GM23248 (cell line): ENCODE data around the gene GRIA4. TPM values are rescaled to one million over a fixed set of nuclear protein-coding genes. Genes with fewer than 3 reads are reported as not detected.

Source experiments
- DNase-seq: peaks from one replicate; pipeline ENCODE4 v3.0.0-alpha.2; 2015
- H2AFZ ChIP-seq: fragments of 200-600 bp; sonication (generic); 2 replicates; pipeline ENCODE4 v1.6.1; 2016; ENCODE audit warnings: antibody characterized with exemption
- H3F3A ChIP-seq: fragments of 200-600 bp; sonication (generic); 2 replicates; pipeline ENCODE4 v1.6.1; 2016; ENCODE audit warnings: mild to moderate bottlenecking, antibody characterized with exemption, mixed run types; ENCODE audit not compliant: insufficient read depth
- H3K27ac ChIP-seq: fragments of 200-600 bp; sonication (generic); 2 replicates; pipeline ENCODE4 v1.5.1; 2016; ENCODE audit warnings: mild to moderate bottlenecking
- H3K27me3 ChIP-seq: fragments of 200-600 bp; sonication (generic); replicated peaks from 2 replicates; pipeline ENCODE4 v1.6.1; 2016; ENCODE audit warnings: mild to moderate bottlenecking; ENCODE audit not compliant: insufficient read depth
- H3K36me3 ChIP-seq: fragments of 200-600 bp; sonication (generic); 2 replicates; pipeline ENCODE4 v1.6.1; 2016; ENCODE audit warnings: low read depth, mild to moderate bottlenecking
- H3K4me1 ChIP-seq: fragments of 200-600 bp; sonication (generic); 2 replicates; pipeline ENCODE4 v1.6.1; 2016; ENCODE audit warnings: mild to moderate bottlenecking; ENCODE audit not compliant: insufficient read depth
- H3K4me2 ChIP-seq: fragments of 200-600 bp; sonication (generic); one replicate; pipeline ENCODE4 v1.6.1; 2016; ENCODE audit warnings: mild to moderate bottlenecking; ENCODE audit not compliant: unreplicated experiment
- H3K4me3 ChIP-seq: fragments of 200-600 bp; sonication (generic); 2 replicates; pipeline ENCODE4 v1.5.1; 2016; ENCODE audit warnings: mild to moderate bottlenecking
- H3K79me2 ChIP-seq: fragments of 200-600 bp; sonication (generic); 2 replicates; pipeline ENCODE4 v1.6.1; 2016; ENCODE audit warnings: mild to moderate bottlenecking; ENCODE audit not compliant: insufficient read depth
- H3K9ac ChIP-seq: fragments of 200-600 bp; sonication (generic); 2 replicates; pipeline ENCODE4 v1.6.1; 2016; ENCODE audit warnings: mild to moderate bottlenecking
- H3K9me2 ChIP-seq: fragments of 200-600 bp; sonication (generic); 2 replicates; pipeline ENCODE4 v1.6.1; 2016; ENCODE audit warnings: mixed run types, mild to moderate bottlenecking, moderate library complexity; ENCODE audit not compliant: insufficient read depth
- H3K9me3 ChIP-seq: fragments of 200-600 bp; sonication (generic); one replicate; pipeline ENCODE4 v1.6.1; 2017; ENCODE audit warnings: low read depth
- H4K20me1 ChIP-seq: fragments of 200-600 bp; sonication (generic); 2 replicates; pipeline ENCODE4 v1.6.0; 2016; ENCODE audit not compliant: insufficient read depth
- EZH2 ChIP-seq: fragments of 200-600 bp; sonication (generic); IDR thresholded peaks from 2 replicates; pipeline ENCODE4 v1.6.1; 2018; ENCODE audit warnings: antibody characterized with exemption, mild to moderate bottlenecking; ENCODE audit not compliant: insufficient read depth, poor library complexity, severe bottlenecking
- EZH2phosphoT487 ChIP-seq: fragments of 200-600 bp; sonication (generic); IDR thresholded peaks from 2 replicates; pipeline ENCODE4 v1.6.1; 2018; ENCODE audit warnings: antibody characterized with exemption, moderate library complexity, mild to moderate bottlenecking, low read depth; ENCODE audit not compliant: insufficient read depth
- WGBS, 2 experiments: methylation state at CpG; one replicate each; pipeline ENCODE4 v1.1.6; 2015 to 2017; ENCODE audit warnings: low lambda C conversion rate in 2 of 2, low coverage in 1 of 2; ENCODE audit errors: missing lambda C conversion rate in 2 of 2; 5-methylcytosine and 5-hydroxymethylcytosine counted together
- in situ Hi-C: fragments of 300-500 bp; cut with MboI; formaldehyde crosslinking; loops from 2 replicates; pipeline ENCODE4 v1.15.0; 2020
- polyA plus RNA-seq: library from polyadenylated mRNA; unstranded; fragments of >200 nt; fragmentation: Nextera tagmentation; extraction: Ambion mirVana; gene quantifications from 2 replicates; pipeline ENCODE4 v1.2.1, GENCODE V29; 2016
- total RNA-seq: library from RNA; depleted of rRNA; stranded (reverse); fragments of >200 nt; shearing (Covaris generic); gene quantifications from 2 replicates; pipeline ENCODE4 v1.2.3, GENCODE V29; 2014

GRIA4 gene
- total and polyA plus RNA-seq, 2 experiments from 2014 or later: not detected

- in situ Hi-C loops: no loop called here
These were observed 122.7 kb downstream of the GRIA4 start for GRCh38 chr11:105732611-105733010.

GRCh38 chr11:105734426-105734825 lies 124.6 kb downstream of the GRIA4 start:
- Histone ChIP-seq H3K4me3 (no peak overlapping the region), H3K79me2 (no peaks in the 10 kb centered on the region), H3F3A (no peaks in the 10 kb centered on the region), H4K20me1 (no peaks in the 10 kb centered on the region), H3K4me2 (no peak overlapping the region), H3K27me3 (no peaks in the 10 kb centered on the region), H3K4me1 (no peaks in the 10 kb centered on the region), H3K9ac (no peak overlapping the region), H3K9me3 (no peaks in the 10 kb centered on the region), H3K36me3 (no peaks in the 10 kb centered on the region), H3K27ac (no peak overlapping the region), H2AFZ (no peak overlapping the region), H3K9me2 (no peaks in the 10 kb centered on the region)
- DNase-seq: no peak
- WGBS, 2 experiments: 39 to 50% methylated on average over 1 of the region's 1 CpG
- in situ Hi-C loops: no loop called here
- TF ChIP-seq EZH2phosphoT487 (no peak), EZH2 (no peak)

More at GRCh38 chr11:105732611-105733010, 122.7 kb downstream of the GRIA4 start:
- Histone ChIP-seq H3K27ac (no peak overlapping the region), H3F3A (no peaks in the 10 kb centered on the region), H2AFZ (no peak overlapping the region), H3K9ac (no peak overlapping the region), H3K79me2 (no peaks in the 10 kb centered on the region), H3K9me2 (no peaks in the 10 kb centered on the region), H3K4me1 (no peaks in the 10 kb centered on the region), H3K36me3 (no peaks in the 10 kb centered on the region), H4K20me1 (no peaks in the 10 kb centered on the region), H3K4me2 (no peak overlapping the region), H3K27me3 (no peaks in the 10 kb centered on the region), H3K9me3 (no peaks in the 10 kb centered on the region), H3K4me3 (no peak overlapping the region)
- WGBS, 2 experiments: 4 to 5% methylated on average over 3 of the region's 3 CpGs
- DNase-seq: peak; percentile 1
- TF ChIP-seq EZH2phosphoT487: no peak
- no peak for TF ChIP-seq EZH2

GRCh38 chr11:105738251-105738650 lies 128.4 kb downstream of the GRIA4 start:
- Histone ChIP-seq H3F3A (no peaks in the 10 kb centered on the region), H3K79me2 (no peaks in the 10 kb centered on the region), H2AFZ (no peak overlapping the region), H3K27me3 (no peaks in the 10 kb centered on the region), H4K20me1 (no peaks in the 10 kb centered on the region), H3K9ac (no peak overlapping the region), H3K9me3 (no peaks in the 10 kb centered on the region), H3K4me1 (no peaks in the 10 kb centered on the region), H3K4me3 (no peak overlapping the region), H3K9me2 (no peaks in the 10 kb centered on the region), H3K27ac (no peak overlapping the region), H3K4me2 (no peak overlapping the region), H3K36me3 (no peaks in the 10 kb centered on the region)
- in situ Hi-C loops: no loop called here
- DNase-seq: no peak
- TF ChIP-seq EZH2: no peak
- no peak for TF ChIP-seq EZH2phosphoT487
- WGBS, 2 experiments: 25 to 42% methylated on average over 1 of the region's 1 CpG

- H3K27me3 ChIP-seq: no peaks in the 10 kb centered on the region
- no peak for DNase-seq
- no peaks in the 10 kb centered on the region for H4K20me1 ChIP-seq
- no peaks in the 10 kb centered on the region for H3K9me3 ChIP-seq
- no peaks in the 10 kb centered on the region for H3K4me1 ChIP-seq
- H3F3A ChIP-seq: no peaks in the 10 kb centered on the region
- H3K9me2 ChIP-seq: no peaks in the 10 kb centered on the region
- no peak overlapping the region for H3K4me3 ChIP-seq
- no peak overlapping the region for H3K9ac ChIP-seq
- H2AFZ ChIP-seq: no peak overlapping the region
- 2 to 8% methylated on average over 5 of the region's 5 CpGs for WGBS, 2 experiments
- no peaks in the 10 kb centered on the region for H3K36me3 ChIP-seq
- H3K79me2 ChIP-seq: no peaks in the 10 kb centered on the region
- in situ Hi-C loops: no loop called here
- H3K27ac ChIP-seq: no peak overlapping the region
- no peak overlapping the region for H3K4me2 ChIP-seq
- TF ChIP-seq EZH2 (no peak), EZH2phosphoT487 (no peak)
These were observed 129.3 kb downstream of the GRIA4 start for GRCh38 chr11:105738986-105739795.
